HepG2 (cell line): Measurements from ENCODE around the gene HDLBP. TPM values are rescaled to one million over a fixed set of nuclear protein-coding genes. Genes with fewer than 3 reads are reported as not detected.

ENCODE experiments used
- GATAD2A ChIP-seq: IDR thresholded peaks from 2 replicates; pipeline ENCODE4 v1.6.1; 2016
- PHF20 ChIP-seq: sonication (generic); formaldehyde crosslinking; IDR thresholded peaks from 2 replicates; pipeline ENCODE4 v1.5.0; 2020; ENCODE audit warnings: mild to moderate bottlenecking, missing genetic modification reagents
- REXO4 ChIP-seq: sonication (generic); formaldehyde crosslinking; IDR thresholded peaks from 2 replicates; pipeline ENCODE4 v1.8.0; 2022; ENCODE audit warnings: missing genetic modification reagents, mild to moderate bottlenecking, borderline replicate concordance
- SALL1 ChIP-seq: sonication (generic); formaldehyde crosslinking; IDR thresholded peaks from 2 replicates; pipeline ENCODE4 v1.8.0; 2022; ENCODE audit warnings: mild to moderate bottlenecking, missing genetic modification reagents
- TEAD2 ChIP-seq: sonication (generic); formaldehyde crosslinking; IDR thresholded peaks from 2 replicates; pipeline ENCODE4 v1.9.0; 2021; ENCODE audit warnings: missing genetic modification reagents
- ZNF230 ChIP-seq: sonication (generic); formaldehyde crosslinking; IDR thresholded peaks from 2 replicates; pipeline ENCODE4 v1.4.0; 2020; ENCODE audit warnings: mild to moderate bottlenecking, missing genetic modification reagents
- ZNF549 ChIP-seq: sonication (generic); formaldehyde crosslinking; IDR thresholded peaks from 2 replicates; pipeline ENCODE4 v1.5.0; 2020; ENCODE audit warnings: missing genetic modification reagents
- ZNF563 ChIP-seq: sonication (generic); formaldehyde crosslinking; IDR thresholded peaks from 2 replicates; pipeline ENCODE4 v1.8.0; 2022; ENCODE audit warnings: mild to moderate bottlenecking, moderate library complexity, missing genetic modification reagents
- ZNF7 ChIP-seq: IDR thresholded peaks from 2 replicates; pipeline ENCODE4 v1.6.1; 2016; ENCODE audit warnings: missing biosample characterization, missing genetic modification reagents
- ZNF766 ChIP-seq: sonication (generic); formaldehyde crosslinking; IDR thresholded peaks from 2 replicates; pipeline ENCODE4 v1.5.0; 2020; ENCODE audit warnings: missing genetic modification reagents, borderline replicate concordance
- ZSCAN20 ChIP-seq: sonication (generic); formaldehyde crosslinking; IDR thresholded peaks from 2 replicates; pipeline ENCODE4 v1.4.0; 2020; ENCODE audit warnings: missing genetic modification reagents, mild to moderate bottlenecking, borderline replicate concordance
- ZSCAN22 ChIP-seq: sonication (generic); formaldehyde crosslinking; IDR thresholded peaks from 2 replicates; pipeline ENCODE4 v1.4.0; 2020; ENCODE audit warnings: mild to moderate bottlenecking, missing genetic modification reagents
- polyA plus RNA-seq, 8 experiments: library from polyadenylated mRNA; depleted of rRNA in 3 of 8; stranded (reverse) in 7 of 8; unstranded in 1 of 8; fragments of >200 nt; fragmentation: Illumina TruSeq in 4 of 8; extraction: Trizol in 4 of 8; gene quantifications; 2 replicates each; pipeline versions ENCODE4 v1.2.1 to v1.2.3, GENCODE V29; 2011 to 2016; ENCODE audit warnings: low read depth in 4 of 8, missing spikeins in 1 of 8, mixed read lengths in 1 of 8; ENCODE audit not compliant: insufficient read depth in 1 of 8
- total RNA-seq, 5 experiments: library from RNA; depleted of rRNA; stranded (reverse); fragments of >200 nt; fragmentation: Illumina TruSeq; extraction: Trizol; gene quantifications; 2 replicates each; pipeline ENCODE4 v1.2.3, GENCODE V29; 2016; ENCODE audit warnings: low read depth in 1 of 5
- TF ChIP-seq, protein P1 (sequence below): sonication (generic); formaldehyde crosslinking; IDR thresholded peaks from 2 replicates; pipeline ENCODE4 v1.8.0; 2022; ENCODE audit warnings: mild to moderate bottlenecking, missing genetic modification reagents; ENCODE audit not compliant: insufficient replicate concordance
- TF ChIP-seq, protein P2 (sequence below): sonication (generic); formaldehyde crosslinking; IDR thresholded peaks from 2 replicates; pipeline ENCODE4 v1.5.0; 2020; ENCODE audit warnings: mild to moderate bottlenecking, missing genetic modification reagents, borderline replicate concordance
- TF ChIP-seq, protein P3 (sequence below): IDR thresholded peaks from 2 replicates; pipeline ENCODE4 v1.6.1; 2018; ENCODE audit warnings: missing genetic modification reagents

The HDLBP gene
- total and polyA plus RNA-seq, 2 of the 13 experiments (the other 11 are each of a cell fraction or from before 2014, with no cell fraction given) = 464 to 707 TPM

DNA sequence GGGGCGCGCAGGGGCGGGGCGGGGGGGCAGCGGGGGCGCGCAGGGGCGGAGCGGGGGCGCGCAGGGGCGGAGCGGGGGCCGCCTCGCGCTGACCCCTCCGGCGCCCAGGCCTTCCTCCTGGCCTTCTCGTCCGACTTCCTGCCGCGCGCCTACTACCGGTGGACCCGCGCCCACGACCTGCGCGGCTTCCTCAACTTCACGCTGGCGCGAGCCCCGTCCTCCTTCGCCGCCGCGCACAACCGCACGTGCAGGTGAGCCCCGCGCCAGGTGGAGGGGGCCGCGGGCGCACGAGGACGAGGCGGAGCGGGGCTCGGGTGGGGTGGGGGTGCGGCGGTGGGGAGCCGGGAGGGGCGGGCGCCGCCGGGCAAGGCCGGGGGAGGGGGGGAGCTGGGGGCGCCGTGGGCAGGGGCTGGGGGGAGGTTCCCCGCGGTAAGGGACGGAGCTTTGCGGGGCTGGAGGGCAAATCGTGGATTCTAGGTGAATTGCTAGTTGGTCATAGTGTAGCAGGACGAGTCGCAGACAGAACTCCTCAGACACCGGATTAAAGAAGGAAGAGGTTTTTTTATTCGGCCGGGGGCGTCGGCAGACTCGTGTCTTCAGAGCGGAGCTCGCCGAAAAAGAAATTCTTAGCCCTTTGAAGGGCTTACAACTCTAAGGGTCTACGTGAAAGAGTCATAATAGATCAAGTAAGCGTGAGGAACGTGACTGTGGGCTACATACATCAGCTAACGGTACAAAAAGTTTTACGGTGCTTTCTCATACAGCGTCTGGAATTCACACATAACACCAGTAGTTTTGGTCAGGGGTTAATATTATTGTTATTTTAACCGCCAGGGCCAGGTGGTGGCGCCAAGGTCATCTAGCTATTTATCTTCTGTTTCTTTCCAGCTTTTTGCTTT is 97.1 kb downstream of the HDLBP start (continued):
- TF ChIP-seq, protein P1, sequence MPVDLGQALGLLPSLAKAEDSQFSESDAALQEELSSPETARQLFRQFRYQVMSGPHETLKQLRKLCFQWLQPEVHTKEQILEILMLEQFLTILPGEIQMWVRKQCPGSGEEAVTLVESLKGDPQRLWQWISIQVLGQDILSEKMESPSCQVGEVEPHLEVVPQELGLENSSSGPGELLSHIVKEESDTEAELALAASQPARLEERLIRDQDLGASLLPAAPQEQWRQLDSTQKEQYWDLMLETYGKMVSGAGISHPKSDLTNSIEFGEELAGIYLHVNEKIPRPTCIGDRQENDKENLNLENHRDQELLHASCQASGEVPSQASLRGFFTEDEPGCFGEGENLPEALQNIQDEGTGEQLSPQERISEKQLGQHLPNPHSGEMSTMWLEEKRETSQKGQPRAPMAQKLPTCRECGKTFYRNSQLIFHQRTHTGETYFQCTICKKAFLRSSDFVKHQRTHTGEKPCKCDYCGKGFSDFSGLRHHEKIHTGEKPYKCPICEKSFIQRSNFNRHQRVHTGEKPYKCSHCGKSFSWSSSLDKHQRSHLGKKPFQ = peak; percentile 43
- peak; percentile 47; the same call in 1 of the 2 replicates for TF ChIP-seq ZNF563
- peak; percentile 66; the same call in 1 of the 2 replicates for TF ChIP-seq SALL1 (CRISPR knock-in tag)
- TF ChIP-seq ZNF766 = 0 out of 2 replicates have a peak, but pooled peaks have one; percentile 35
- 0 out of 2 replicates have a peak, but pooled peaks have one; percentile 41 for TF ChIP-seq ZSCAN22 (CRISPR knock-in tag)
- TF ChIP-seq ZNF230 (CRISPR knock-in tag) = peak; percentile 24; the same call in 1 of the 2 replicates
- peak; percentile 56 for TF ChIP-seq GATAD2A (CRISPR knock-in tag)
- TF ChIP-seq, protein P2, sequence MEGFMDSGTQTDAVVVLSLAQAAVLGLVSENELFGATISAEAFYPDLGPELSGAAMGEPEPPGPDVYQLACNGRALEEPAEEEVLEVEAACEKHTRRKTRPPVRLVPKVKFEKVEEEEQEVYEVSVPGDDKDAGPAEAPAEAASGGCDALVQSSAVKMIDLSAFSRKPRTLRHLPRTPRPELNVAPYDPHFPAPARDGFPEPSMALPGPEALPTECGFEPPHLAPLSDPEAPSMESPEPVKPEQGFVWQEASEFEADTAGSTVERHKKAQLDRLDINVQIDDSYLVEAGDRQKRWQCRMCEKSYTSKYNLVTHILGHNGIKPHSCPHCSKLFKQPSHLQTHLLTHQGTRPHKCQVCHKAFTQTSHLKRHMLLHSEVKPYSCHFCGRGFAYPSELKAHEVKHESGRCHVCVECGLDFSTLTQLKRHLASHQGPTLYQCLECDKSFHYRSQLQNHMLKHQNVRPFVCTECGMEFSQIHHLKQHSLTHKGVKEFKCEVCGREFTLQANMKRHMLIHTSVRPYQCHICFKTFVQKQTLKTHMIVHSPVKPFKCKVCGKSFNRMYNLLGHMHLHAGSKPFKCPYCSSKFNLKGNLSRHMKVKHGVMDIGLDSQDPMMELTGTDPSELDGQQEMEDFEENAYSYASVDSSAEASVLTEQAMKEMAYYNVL (CRISPR knock-in tag) = peak; percentile 50
- TF ChIP-seq ZNF549 (CRISPR knock-in tag) = no peak
- TF ChIP-seq, protein P3, sequence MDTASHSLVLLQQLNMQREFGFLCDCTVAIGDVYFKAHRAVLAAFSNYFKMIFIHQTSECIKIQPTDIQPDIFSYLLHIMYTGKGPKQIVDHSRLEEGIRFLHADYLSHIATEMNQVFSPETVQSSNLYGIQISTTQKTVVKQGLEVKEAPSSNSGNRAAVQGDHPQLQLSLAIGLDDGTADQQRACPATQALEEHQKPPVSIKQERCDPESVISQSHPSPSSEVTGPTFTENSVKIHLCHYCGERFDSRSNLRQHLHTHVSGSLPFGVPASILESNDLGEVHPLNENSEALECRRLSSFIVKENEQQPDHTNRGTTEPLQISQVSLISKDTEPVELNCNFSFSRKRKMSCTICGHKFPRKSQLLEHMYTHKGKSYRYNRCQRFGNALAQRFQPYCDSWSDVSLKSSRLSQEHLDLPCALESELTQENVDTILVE (CRISPR knock-in tag) = no peak
- no peak for TF ChIP-seq ZNF7
- 0 out of 2 replicates have a peak, but pooled peaks have one; percentile 22 for TF ChIP-seq ZSCAN20 (CRISPR knock-in tag)
- no peak for TF ChIP-seq PHF20 (CRISPR knock-in tag)
- TF ChIP-seq TEAD2 = peak; percentile 94; the same call in 1 of the 2 replicates
- TF ChIP-seq REXO4 = peak; percentile 97
